Fibroblast of skin of left quadriceps (primary cell): ENCODE measurements around the gene MICAL2.

ENCODE experiments used
- DNase-seq, 2 experiments: peaks; one replicate each; pipeline ENCODE4 v3.0.0-alpha.2; 2013; ENCODE audit warnings: low read depth in 2 of 2

The MICAL2 gene

GRCh38 chr11:12110201-12110713, at the start of gene MICAL2:
Gene MICAL2, plus strand, starts transcription at chr11:12110590. Its CDS starts 51,566 bp downstream, at chr11:12162156.
- DNase-seq: peak in 1 of 2 experiments; percentile 69

GRCh38 chr11:12061851-12062560, 48.4 kb upstream of the MICAL2 start:
- DNase-seq: no peak

GRCh38 chr11:12063251-12063650, 47.1 kb upstream of the MICAL2 start:
- DNase-seq: no peak

- no peak for DNase-seq
These were observed 46.0 kb upstream of the MICAL2 start for GRCh38 chr11:12064136-12064953.

GRCh38 chr11:12064954-12065280, 45.5 kb upstream of the MICAL2 start:
- no peak for DNase-seq

GRCh38 chr11:12066056-12066798, 44.2 kb upstream of the MICAL2 start:
- DNase-seq: no peak

- DNase-seq: no peak
These were observed 43.4 kb upstream of the MICAL2 start for GRCh38 chr11:12066799-12067508.

GRCh38 chr11:12067796-12068357, 42.5 kb upstream of the MICAL2 start:
- no peak for DNase-seq

GRCh38 chr11:12069066-12069676, 41.2 kb upstream of the MICAL2 start:
- no peak for DNase-seq

- no peak for DNase-seq
These were observed 39.7 kb upstream of the MICAL2 start for GRCh38 chr11:12070446-12071267.

- DNase-seq: no peak
These were observed 38.8 kb upstream of the MICAL2 start for GRCh38 chr11:12071574-12071973.

GRCh38 chr11:12073436-12073835, 37.0 kb upstream of the MICAL2 start:
- DNase-seq: no peak

- DNase-seq: no peak
These were observed 36.5 kb upstream of the MICAL2 start for GRCh38 chr11:12073886-12074285.

GRCh38 chr11:12074529-12075195, 35.7 kb upstream of the MICAL2 start:
- DNase-seq: no peak

GRCh38 chr11:12075291-12075690, 35.1 kb upstream of the MICAL2 start:
- DNase-seq: no peak

- peak; percentile 99 for DNase-seq
These were observed 34.3 kb upstream of the MICAL2 start for GRCh38 chr11:12075822-12076821.

- DNase-seq: no peak
These were observed 33.4 kb upstream of the MICAL2 start for GRCh38 chr11:12076840-12077534.
